ENCODE measurements around the gene C1orf21.

The C1orf21 gene

DNA sequence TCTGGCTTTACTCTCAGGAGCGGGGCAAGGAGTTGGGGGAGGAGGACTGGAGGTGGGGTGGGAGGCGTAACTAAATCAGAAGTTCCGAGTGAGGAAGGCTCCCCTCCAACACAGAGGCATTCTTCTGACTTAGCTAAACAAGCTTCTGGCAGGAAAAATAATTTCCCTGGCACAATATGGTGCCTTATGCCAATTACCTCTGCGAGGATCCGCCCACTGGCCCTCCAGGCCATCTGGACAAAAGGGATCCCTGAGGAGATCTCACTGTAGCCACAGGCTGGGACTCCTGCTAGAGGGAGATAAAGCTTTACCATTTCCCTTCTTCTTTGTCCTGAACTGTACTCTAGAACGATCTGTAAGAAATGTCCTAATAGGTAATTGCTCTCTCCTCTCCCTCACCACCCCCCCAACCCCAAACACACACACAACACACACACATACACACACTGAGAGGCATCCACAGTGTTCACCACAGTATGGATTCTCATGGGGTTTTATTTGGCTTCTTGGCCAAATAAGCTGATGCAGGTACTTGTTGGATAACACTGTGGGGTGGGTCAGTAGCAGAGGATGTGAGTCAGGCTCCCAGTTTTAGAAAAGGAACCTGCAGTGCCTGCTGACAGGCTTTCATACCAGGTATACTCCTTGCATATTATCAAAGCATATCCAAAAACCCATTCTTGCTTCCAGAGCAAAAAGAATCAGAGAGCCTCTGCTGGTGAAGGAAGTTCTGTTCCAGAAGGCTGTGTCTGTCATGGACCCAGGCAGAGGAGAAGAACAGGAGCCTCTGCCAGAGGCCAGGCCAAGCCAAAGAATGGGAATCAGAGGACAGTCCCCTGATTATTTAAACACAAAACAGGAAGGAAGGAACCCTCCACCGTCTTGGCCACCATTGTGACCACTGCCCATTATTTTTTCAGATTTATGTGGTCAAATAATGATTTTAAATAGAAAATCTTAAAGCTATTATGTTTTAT is 169.1 kb downstream of the C1orf21 start:
- no peaks in the 10 kb centered on the region for H3K27me3 ChIP-seq (ENCODE audit: control insufficient read depth in 1 of 2, insufficient read depth in 2 of 2, low read length in 2 of 2)
- H3K9ac ChIP-seq (ENCODE audit: low read depth in 1 of 2, low read length in 2 of 2): no peak overlapping the region
- H3K4me3 ChIP-seq (ENCODE audit: low read depth in 1 of 2, low read length in 2 of 2): no peak overlapping the region
- no peaks in the 10 kb centered on the region for H3K4me1 ChIP-seq (ENCODE audit: control insufficient read depth in 1 of 2, insufficient read depth in 2 of 2, low read length in 2 of 2)
- no peaks in the 10 kb centered on the region for H3K36me3 ChIP-seq (ENCODE audit: control insufficient read depth in 1 of 2, insufficient read depth in 2 of 2, low read length in 2 of 2)
- no peaks in the 10 kb centered on the region for H3K9me3 ChIP-seq (ENCODE audit: control insufficient read depth in 1 of 2, low read length in 2 of 2)
- H3K27ac ChIP-seq (ENCODE audit: low read depth, low read length): no peak overlapping the region

DNA sequence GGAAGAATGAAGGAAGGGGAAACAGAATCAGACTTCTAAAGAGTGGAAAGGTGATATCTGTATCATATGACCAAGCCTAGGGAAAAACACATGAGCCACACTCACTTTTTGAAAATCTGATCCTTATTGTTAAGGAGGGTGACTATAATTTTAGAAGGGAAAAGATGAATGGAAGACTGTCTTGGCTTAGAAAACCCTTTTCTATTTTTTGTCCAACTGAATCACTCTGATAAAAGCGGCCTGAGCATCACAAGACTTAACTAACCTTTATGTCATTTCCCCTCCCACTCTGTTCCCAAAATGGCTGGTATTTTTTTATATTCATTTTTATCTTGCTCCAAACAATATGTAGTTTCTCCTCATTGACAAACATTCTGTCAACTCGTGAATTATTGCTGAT is 169.8 kb downstream of the C1orf21 start:
- Histone ChIP-seq H3K36me3 (ENCODE audit: control insufficient read depth in 1 of 2, insufficient read depth in 2 of 2, low read length in 2 of 2) (no peaks in the 10 kb centered on the region), H3K27me3 (ENCODE audit: control insufficient read depth in 1 of 2, insufficient read depth in 2 of 2, low read length in 2 of 2) (no peaks in the 10 kb centered on the region), H3K9ac (ENCODE audit: low read depth in 1 of 2, low read length in 2 of 2) (no peak overlapping the region), H3K27ac (ENCODE audit: low read depth, low read length) (no peak overlapping the region), H3K9me3 (ENCODE audit: control insufficient read depth in 1 of 2, low read length in 2 of 2) (no peaks in the 10 kb centered on the region), H3K4me3 (ENCODE audit: low read depth in 1 of 2, low read length in 2 of 2) (no peak overlapping the region), H3K4me1 (ENCODE audit: control insufficient read depth in 1 of 2, insufficient read depth in 2 of 2, low read length in 2 of 2) (no peaks in the 10 kb centered on the region)

DNA sequence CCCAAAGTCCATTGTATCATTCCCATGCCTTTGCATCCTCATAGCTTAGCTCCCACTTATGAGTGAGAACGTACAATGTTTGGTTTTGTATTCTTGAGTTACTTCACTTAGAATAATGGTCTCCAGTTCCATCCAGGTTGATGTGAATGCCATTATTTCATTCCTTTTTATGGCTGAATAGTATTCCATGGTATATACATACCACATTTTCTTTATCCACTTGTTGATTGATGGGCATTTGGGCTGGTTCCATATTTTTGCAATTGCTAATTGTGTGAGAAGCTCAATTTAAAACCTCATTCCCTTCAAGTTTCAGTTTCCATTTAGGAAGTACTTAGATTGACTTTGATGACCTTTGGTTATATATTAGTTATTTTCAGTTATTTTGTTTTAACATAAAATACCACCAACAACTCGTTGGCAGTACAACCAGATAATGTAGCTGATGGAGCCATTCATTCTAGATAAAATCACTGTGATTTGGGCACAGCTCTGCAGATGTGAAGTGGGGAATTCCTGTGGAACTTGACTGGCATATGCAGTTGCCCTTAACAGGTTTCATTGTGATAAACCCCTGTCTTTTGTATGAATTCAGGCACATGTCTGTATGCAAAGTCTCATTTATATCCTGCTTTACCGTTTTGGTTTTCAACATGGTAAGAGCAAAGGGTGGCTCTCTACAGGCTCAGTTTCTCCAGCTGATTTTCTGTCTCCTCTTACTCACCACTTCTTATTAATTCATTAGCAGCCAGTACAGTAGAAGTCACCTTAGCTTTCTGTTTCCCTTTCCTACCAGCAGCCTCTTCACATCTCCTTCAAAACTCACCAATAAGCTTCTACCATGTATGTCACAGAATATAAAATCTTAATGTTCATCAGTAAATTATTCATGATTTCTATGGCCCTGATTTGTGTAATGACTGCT is 170.9 kb downstream of the C1orf21 start:
- Histone ChIP-seq H3K36me3 (ENCODE audit: control insufficient read depth in 1 of 2, insufficient read depth in 2 of 2, low read length in 2 of 2) (no peaks in the 10 kb centered on the region), H3K9ac (ENCODE audit: low read depth in 1 of 2, low read length in 2 of 2) (no peak overlapping the region), H3K4me3 (ENCODE audit: low read depth in 1 of 2, low read length in 2 of 2) (no peak overlapping the region), H3K27me3 (ENCODE audit: control insufficient read depth in 1 of 2, insufficient read depth in 2 of 2, low read length in 2 of 2) (no peaks in the 10 kb centered on the region), H3K9me3 (ENCODE audit: control insufficient read depth in 1 of 2, low read length in 2 of 2) (no peaks in the 10 kb centered on the region), H3K27ac (ENCODE audit: low read depth, low read length) (no peak overlapping the region), H3K4me1 (ENCODE audit: control insufficient read depth in 1 of 2, insufficient read depth in 2 of 2, low read length in 2 of 2) (peaks cover under 1 to 8% of the 10 kb centered on the region in 2 donors)

DNA sequence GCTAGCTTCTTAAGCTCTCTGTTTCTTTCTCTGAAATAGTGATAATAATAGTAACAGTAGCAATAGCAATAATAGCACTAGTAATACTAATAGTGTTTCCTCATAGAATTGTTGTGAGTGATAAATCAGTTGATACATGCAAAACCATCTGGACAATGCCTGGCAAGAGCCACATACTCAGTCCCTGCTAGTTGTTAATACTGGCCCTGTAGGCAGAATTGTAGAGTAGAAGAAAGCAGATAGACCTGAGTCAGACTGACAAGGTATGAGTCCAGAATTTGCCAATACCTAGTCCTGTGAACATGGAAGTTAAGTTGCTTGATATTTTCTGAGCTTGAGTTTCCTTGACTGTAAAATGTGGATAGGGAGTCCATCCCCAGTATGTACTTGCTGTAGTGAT is 171.9 kb downstream of the C1orf21 start:
- Histone ChIP-seq H3K4me1 (ENCODE audit: control insufficient read depth in 1 of 2, insufficient read depth in 2 of 2, low read length in 2 of 2) (peaks cover 4 to 13% of the 10 kb centered on the region in 2 donors), H3K27ac (ENCODE audit: low read depth, low read length) (no peak overlapping the region), H3K27me3 (ENCODE audit: control insufficient read depth in 1 of 2, insufficient read depth in 2 of 2, low read length in 2 of 2) (no peaks in the 10 kb centered on the region), H3K9me3 (ENCODE audit: control insufficient read depth in 1 of 2, low read length in 2 of 2) (no peaks in the 10 kb centered on the region), H3K9ac (ENCODE audit: low read depth in 1 of 2, low read length in 2 of 2) (no peak overlapping the region), H3K4me3 (ENCODE audit: low read depth in 1 of 2, low read length in 2 of 2) (no peak overlapping the region), H3K36me3 (ENCODE audit: control insufficient read depth in 1 of 2, insufficient read depth in 2 of 2, low read length in 2 of 2) (no peaks in the 10 kb centered on the region)

DNA sequence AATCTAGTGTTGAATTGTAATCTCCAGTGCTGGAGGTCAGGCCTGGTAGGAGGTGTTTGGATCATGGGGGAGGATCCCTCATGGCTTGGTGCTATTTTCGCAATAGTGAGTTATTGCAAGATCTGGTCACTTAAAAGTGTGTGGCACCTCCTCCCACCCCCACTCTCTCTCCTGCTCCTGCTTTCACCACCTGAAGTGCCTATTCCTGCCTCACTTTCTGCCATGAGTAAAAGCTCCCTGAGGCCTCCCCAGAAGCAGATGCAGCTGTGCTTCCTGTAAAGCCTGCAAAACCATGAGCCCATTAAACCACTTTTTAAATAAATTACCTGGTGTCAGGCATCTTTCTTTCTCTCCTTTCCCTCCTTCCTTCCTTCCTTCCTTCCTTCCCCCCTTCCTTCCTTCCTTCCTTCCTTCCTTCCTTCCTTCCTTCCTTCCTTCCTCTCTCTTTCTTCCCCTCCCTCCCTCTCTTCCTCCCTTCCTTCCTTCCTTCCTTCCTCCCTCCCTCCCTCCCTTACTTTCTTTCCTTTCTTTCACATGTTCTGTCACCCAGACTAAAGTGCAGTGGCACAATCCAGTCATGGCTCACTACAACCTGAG is 172.4 kb downstream of the C1orf21 start:
- Histone ChIP-seq H3K36me3 (ENCODE audit: control insufficient read depth in 1 of 2, insufficient read depth in 2 of 2, low read length in 2 of 2) (no peaks in the 10 kb centered on the region), H3K4me3 (ENCODE audit: low read depth in 1 of 2, low read length in 2 of 2) (no peak overlapping the region), H3K27me3 (ENCODE audit: control insufficient read depth in 1 of 2, insufficient read depth in 2 of 2, low read length in 2 of 2) (no peaks in the 10 kb centered on the region), H3K4me1 (ENCODE audit: control insufficient read depth in 1 of 2, insufficient read depth in 2 of 2, low read length in 2 of 2) (peaks cover 4 to 13% of the 10 kb centered on the region in 2 donors), H3K27ac (ENCODE audit: low read depth, low read length) (no peak overlapping the region), H3K9ac (ENCODE audit: low read depth in 1 of 2, low read length in 2 of 2) (no peak overlapping the region), H3K9me3 (ENCODE audit: control insufficient read depth in 1 of 2, low read length in 2 of 2) (no peaks in the 10 kb centered on the region)

DNA sequence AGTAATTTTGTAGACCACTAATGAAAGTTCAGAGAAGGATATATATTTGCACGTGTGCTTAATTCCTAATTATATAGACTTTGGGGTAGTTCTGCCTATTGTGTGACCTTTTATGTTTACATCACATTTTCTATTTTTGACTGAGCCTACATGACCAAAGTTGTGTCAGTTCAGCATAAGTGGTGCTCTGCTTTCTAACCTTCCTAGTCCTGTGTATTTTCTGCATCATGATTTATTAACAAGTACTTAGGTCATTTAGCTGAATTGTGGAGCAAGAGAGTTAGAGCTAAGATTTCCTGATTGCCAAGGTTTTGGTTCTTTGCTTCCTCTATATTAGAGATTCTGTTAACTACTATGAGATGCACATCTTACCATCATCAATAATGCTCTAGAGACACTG is 176.0 kb downstream of the C1orf21 start:
- Histone ChIP-seq H3K27ac (ENCODE audit: low read depth, low read length) (no peak overlapping the region), H3K4me3 (ENCODE audit: low read depth in 1 of 2, low read length in 2 of 2) (no peak overlapping the region), H3K27me3 (ENCODE audit: control insufficient read depth in 1 of 2, insufficient read depth in 2 of 2, low read length in 2 of 2) (no peaks in the 10 kb centered on the region), H3K36me3 (ENCODE audit: control insufficient read depth in 1 of 2, insufficient read depth in 2 of 2, low read length in 2 of 2) (no peaks in the 10 kb centered on the region), H3K4me1 (ENCODE audit: control insufficient read depth in 1 of 2, insufficient read depth in 2 of 2, low read length in 2 of 2) (peaks cover 10 to 18% of the 10 kb centered on the region in 2 donors), H3K9me3 (ENCODE audit: control insufficient read depth in 1 of 2, low read length in 2 of 2) (no peaks in the 10 kb centered on the region), H3K9ac (ENCODE audit: low read depth in 1 of 2, low read length in 2 of 2) (no peak overlapping the region)

DNA sequence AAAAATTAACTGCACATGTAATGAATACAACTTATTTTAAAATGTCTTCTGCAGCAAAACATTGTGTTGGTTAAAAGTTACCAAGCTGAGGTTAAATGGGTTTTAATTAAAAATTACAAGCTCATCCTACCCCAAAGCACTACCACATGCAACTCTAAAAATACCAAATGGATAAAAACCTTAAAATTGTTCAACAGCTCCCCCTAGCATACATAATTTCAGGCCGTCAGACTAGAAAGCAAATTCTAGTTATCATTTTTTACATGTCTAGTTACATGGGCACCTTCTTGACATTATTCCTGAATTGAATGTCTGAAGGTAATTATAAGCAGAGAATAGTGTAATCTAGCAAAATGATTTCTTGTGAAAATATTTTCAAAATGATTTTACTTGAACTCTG is 176.5 kb downstream of the C1orf21 start:
- Histone ChIP-seq H3K27me3 (ENCODE audit: control insufficient read depth in 1 of 2, insufficient read depth in 2 of 2, low read length in 2 of 2) (no peaks in the 10 kb centered on the region), H3K4me3 (ENCODE audit: low read depth in 1 of 2, low read length in 2 of 2) (no peak overlapping the region), H3K27ac (ENCODE audit: low read depth, low read length) (no peak overlapping the region), H3K9ac (ENCODE audit: low read depth in 1 of 2, low read length in 2 of 2) (no peak overlapping the region), H3K9me3 (ENCODE audit: control insufficient read depth in 1 of 2, low read length in 2 of 2) (no peaks in the 10 kb centered on the region), H3K36me3 (ENCODE audit: control insufficient read depth in 1 of 2, insufficient read depth in 2 of 2, low read length in 2 of 2) (no peaks in the 10 kb centered on the region), H3K4me1 (ENCODE audit: control insufficient read depth in 1 of 2, insufficient read depth in 2 of 2, low read length in 2 of 2) (peaks cover 12 to 20% of the 10 kb centered on the region in 2 donors)

DNA sequence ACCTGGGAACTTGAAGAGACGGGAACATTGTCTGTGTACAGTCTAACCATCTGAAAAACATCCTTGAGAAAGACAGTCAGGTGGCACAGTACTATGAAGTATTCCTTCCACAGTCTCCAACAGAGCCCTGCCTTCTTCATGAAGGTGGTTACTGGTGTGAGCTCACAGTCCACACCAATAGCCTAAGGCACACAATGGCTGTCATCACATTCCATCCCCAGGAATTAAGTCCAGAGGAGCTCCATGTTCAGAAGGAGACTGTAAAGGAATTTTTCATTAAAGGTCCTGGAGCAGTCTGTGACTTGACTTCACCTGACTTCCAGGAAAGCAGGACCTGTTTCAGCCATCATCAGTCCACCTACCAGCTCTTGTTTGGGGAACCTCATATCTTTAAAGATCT is 180.2 kb downstream of the C1orf21 start:
- no peaks in the 10 kb centered on the region for H3K36me3 ChIP-seq (ENCODE audit: control insufficient read depth in 1 of 2, insufficient read depth in 2 of 2, low read length in 2 of 2)
- H3K4me1 ChIP-seq (ENCODE audit: control insufficient read depth in 1 of 2, insufficient read depth in 2 of 2, low read length in 2 of 2): peaks cover 15 to 27% of the 10 kb centered on the region in 2 donors
- H3K27ac ChIP-seq (ENCODE audit: low read depth, low read length): no peak overlapping the region
- H3K9ac ChIP-seq (ENCODE audit: low read depth in 1 of 2, low read length in 2 of 2): no peak overlapping the region
- no peaks in the 10 kb centered on the region for H3K27me3 ChIP-seq (ENCODE audit: control insufficient read depth in 1 of 2, insufficient read depth in 2 of 2, low read length in 2 of 2)
- H3K9me3 ChIP-seq (ENCODE audit: control insufficient read depth in 1 of 2, low read length in 2 of 2): no peaks in the 10 kb centered on the region
- no peak overlapping the region for H3K4me3 ChIP-seq (ENCODE audit: low read depth in 1 of 2, low read length in 2 of 2)

DNA sequence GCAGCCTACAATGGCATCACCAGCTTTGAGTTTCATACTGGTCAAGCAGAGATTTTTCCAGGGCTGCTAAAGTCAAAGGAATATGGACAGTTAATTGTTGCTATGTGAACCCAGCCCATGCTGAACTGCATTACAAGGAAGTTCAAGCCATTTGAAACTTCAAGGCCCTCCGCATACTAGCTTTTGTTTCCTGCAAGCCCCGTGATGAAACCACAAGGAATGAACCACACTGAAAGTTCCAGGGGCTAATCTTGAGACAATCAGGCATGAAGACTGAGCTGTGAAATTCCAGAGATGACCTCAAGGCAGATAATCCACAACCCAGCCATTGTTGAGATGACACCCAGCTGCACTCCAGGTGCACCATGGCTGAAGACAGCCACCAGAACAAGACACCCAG is 180.8 kb downstream of the C1orf21 start:
- Histone ChIP-seq H3K4me1 (ENCODE audit: control insufficient read depth in 1 of 2, insufficient read depth in 2 of 2, low read length in 2 of 2) (peaks cover 15 to 21% of the 10 kb centered on the region in 2 donors), H3K27me3 (ENCODE audit: control insufficient read depth in 1 of 2, insufficient read depth in 2 of 2, low read length in 2 of 2) (no peaks in the 10 kb centered on the region), H3K4me3 (ENCODE audit: low read depth in 1 of 2, low read length in 2 of 2) (no peak overlapping the region), H3K9me3 (ENCODE audit: control insufficient read depth in 1 of 2, low read length in 2 of 2) (no peaks in the 10 kb centered on the region), H3K36me3 (ENCODE audit: control insufficient read depth in 1 of 2, insufficient read depth in 2 of 2, low read length in 2 of 2) (no peaks in the 10 kb centered on the region), H3K27ac (ENCODE audit: low read depth, low read length) (no peak overlapping the region), H3K9ac (ENCODE audit: low read depth in 1 of 2, low read length in 2 of 2) (no peak overlapping the region)
